ENCODE measurements around the gene NRXN2.

GRCh38 chr11:64739871-64740270 is 16.9 kb upstream of the NRXN2 start:
- no peak for TF ChIP-seq EGR1 (IDR thresholded peaks at IDR 0.05; ENCODE audit: low read depth in 2 of 2)
- TF ChIP-seq CTCF (IDR thresholded peaks at IDR 0.05; ENCODE audit: low read depth, low read length, missing input control) = no peak
- no peak for TF ChIP-seq GABPA (IDR thresholded peaks at IDR 0.05 in 1 of 2, conservative IDR thresholded peaks at IDR 0.05 in 1 of 2)
- TF ChIP-seq TAF1 (conservative IDR thresholded peaks at IDR 0.05) = no peak
- no peak for TF ChIP-seq RAD21 (IDR thresholded peaks at IDR 0.05)

All from liver (tissue), 3 donors.